Measurements from ENCODE around the gene PKD1L1. TPM values are rescaled to one million over a fixed set of nuclear protein-coding genes. Genes with fewer than 3 reads are reported as not detected.

Gene PKD1L1
- total RNA-seq, 1 experiment from 2014 or later, result 0.17 TPM

- Histone ChIP-seq H4K8ac (replicated peaks; ENCODE audit: insufficient read length, low read depth, low read length) (no peak overlapping the region), H2BK12ac (ENCODE audit: insufficient read length, low read depth, low read length) (no peak overlapping the region), H3K79me2 (ENCODE audit: insufficient read depth, low read length) (no peaks in the 10 kb centered on the region), H2AK5ac (ENCODE audit: insufficient read length, low read length) (no peak overlapping the region), H3K27ac (ENCODE audit: insufficient read length, low read depth, low read length) (no peak overlapping the region), H3K4me1 (ENCODE audit: insufficient read depth, low read length) (no peaks in the 10 kb centered on the region), H3K4me2 (ENCODE audit: insufficient read depth, insufficient read length, low read length) (no peak overlapping the region), H3K79me1 (ENCODE audit: insufficient read depth, low read depth, low read length, poor library complexity, severe bottlenecking) (no peaks in the 10 kb centered on the region), H2AFZ (ENCODE audit: low read length) (no peak overlapping the region), H4K20me1 (ENCODE audit: control insufficient read depth, insufficient read depth, insufficient read length) (no peaks in the 10 kb centered on the region), H3K4ac (ENCODE audit: low read depth, low read length) (no peak overlapping the region), H2BK15ac (ENCODE audit: low read depth, low read length) (no peak overlapping the region), H3K14ac (ENCODE audit: insufficient read depth, low read length) (no peak overlapping the region; the same call in 1 of the 2 replicates), H3K27me3 (ENCODE audit: insufficient read depth, low read length) (no peaks in the 10 kb centered on the region), H2BK120ac (ENCODE audit: low read depth, low read length, poor library complexity, severe bottlenecking) (no peak overlapping the region), H3T11ph (ENCODE audit: low read length) (no peak overlapping the region), H3K9ac (ENCODE audit: extremely low read depth, insufficient read length, low read length) (no peak overlapping the region), H3K23ac (ENCODE audit: insufficient read length, low read depth, low read length) (no peak overlapping the region), H4K5ac (ENCODE audit: insufficient read length, low read depth, low read length) (no peak overlapping the region), H4K91ac (ENCODE audit: insufficient read length, low read depth, low read length) (no peak overlapping the region), H3K56ac (ENCODE audit: insufficient read length, low read depth, low read length) (no peak overlapping the region), H3K23me2 (ENCODE audit: insufficient read length, low read depth, low read length, poor library complexity, severe bottlenecking) (no peaks in the 10 kb centered on the region), H3K18ac (ENCODE audit: insufficient read length, low read depth, low read length) (no peak overlapping the region), H3K9me3 (ENCODE audit: control insufficient read depth, low read depth, low read length) (no peaks in the 10 kb centered on the region), H2BK20ac (ENCODE audit: low read depth, low read length, poor library complexity, severe bottlenecking) (no peak overlapping the region), H2BK5ac (ENCODE audit: insufficient read length, low read length) (no peak overlapping the region)
- DNase-seq, result no peak
- Mint-ChIP-seq H3K4me1 (0 out of 4 replicates have a peak, but pooled peaks cover 2 to 3% of the 10 kb centered on the region in 2 experiments), H3K36me3 (ENCODE audit: insufficient read depth in 1 of 3, low read depth in 3 of 3) (no peaks in the 10 kb centered on the region), H3K9me3 (no peaks in the 10 kb centered on the region), H3K27ac (0 out of 7 replicates have a peak overlapping the region, but pooled peaks of 1 of the 3 experiments have one; percentile 20), H3K4me3 (no peak overlapping the region), H3K27me3 (ENCODE audit: low read depth) (no peaks in the 10 kb centered on the region; the same call in 1 of the 2 replicates)
- no peak for TF ChIP-seq CTCF (conservative IDR thresholded peaks at IDR 0.05)
- no CpG with 5 or more reads among the region's 8 CpGs for WGBS (ENCODE audit: extremely low coverage, insufficient read length, low lambda C conversion rate)
Observed at GRCh38 chr7:47833211-47833610, 115.1 kb downstream of the PKD1L1 start.
